ENCODE results near the gene CATSPERE.

GRCh38 chr1:244659694-244660093 lies 198.6 kb downstream of the CATSPERE start:
- TF ChIP-seq CTCF (IDR thresholded peaks at IDR 0.05) (no peak), POLR2AphosphoS5 (IDR thresholded peaks at IDR 0.05) (no peak), POLR2A (IDR thresholded peaks at IDR 0.05) (no peak), EP300 (IDR thresholded peaks at IDR 0.05) (no peak)
